ENCODE measurements around the gene SMU1. TPM values are rescaled to one million over a fixed set of nuclear protein-coding genes. Genes with fewer than 3 reads are reported as not detected.
A peak's percentile ranks its signal among the peaks of the same experiment; 100 is the strongest.

The SMU1 gene
- total and polyA plus RNA-seq, 2 of the 13 experiments (the other 11 are each of a cell fraction or from before 2014, with no cell fraction given), result 12.9 to 36.6 TPM

GRCh38 chr9:33025572-33026342 is 50.7 kb downstream of the SMU1 start (continued):
- TF ChIP-seq SNAI1 (CRISPR knock-in tag; IDR thresholded peaks at IDR 0.05; ENCODE audit: borderline replicate concordance) (peak; percentile 57; the same call in 1 of the 2 replicates), NCOA1 (CRISPR knock-in tag; IDR thresholded peaks at IDR 0.05) (0 out of 2 replicates have a peak, but pooled peaks have one; percentile 5), ZFAT (CRISPR knock-in tag; conservative IDR thresholded peaks at IDR 0.05) (no peak), TAF1 (CRISPR knock-in tag; IDR thresholded peaks at IDR 0.05) (no peak), LBX2 (CRISPR knock-in tag; IDR thresholded peaks at IDR 0.05; ENCODE audit: borderline replicate concordance) (no peak), GZF1 (CRISPR knock-in tag; IDR thresholded peaks at IDR 0.05) (no peak), SOX5 (CRISPR knock-in tag; IDR thresholded peaks at IDR 0.05; ENCODE audit: borderline replicate concordance) (no peak), PAWR (CRISPR knock-in tag; IDR thresholded peaks at IDR 0.05; ENCODE audit: borderline replicate concordance) (no peak), ZNF703 (CRISPR knock-in tag; IDR thresholded peaks at IDR 0.05; ENCODE audit: borderline replicate concordance) (no peak; the same call in 1 of the 2 replicates), FOXA1 (IDR thresholded peaks at IDR 0.05) (no peak), FOXA1 (CRISPR knock-in tag; IDR thresholded peaks at IDR 0.05) (peak; percentile 57; the same call in 1 of the 2 replicates), MYNN (CRISPR knock-in tag; IDR thresholded peaks at IDR 0.05; ENCODE audit: low read depth) (no peak), KDM1A (CRISPR knock-in tag; IDR thresholded peaks at IDR 0.05) (no peak), SMARCE1 (IDR thresholded peaks at IDR 0.05; ENCODE audit: borderline replicate concordance) (no peak), ZBTB7A (CRISPR knock-in tag; IDR thresholded peaks at IDR 0.05) (0 out of 2 replicates have a peak, but pooled peaks have one; percentile 18), SCMH1 (CRISPR knock-in tag; IDR thresholded peaks at IDR 0.05; ENCODE audit: borderline replicate concordance) (no peak), ZFP36 (IDR thresholded peaks at IDR 0.05; ENCODE audit: borderline replicate concordance, low read depth, low read length, partially characterized antibody) (no peak), ZNF232 (CRISPR knock-in tag; IDR thresholded peaks at IDR 0.05; ENCODE audit: borderline replicate concordance) (no peak), NFRKB (IDR thresholded peaks at IDR 0.05) (no peak), ZNF136 (CRISPR knock-in tag; IDR thresholded peaks at IDR 0.05; ENCODE audit: low read depth) (no peak), JDP2 (CRISPR knock-in tag; IDR thresholded peaks at IDR 0.05; ENCODE audit: borderline replicate concordance) (no peak; the same call in 1 of the 2 replicates), NFAT5 (CRISPR knock-in tag; IDR thresholded peaks at IDR 0.05) (no peak), PHB2 (IDR thresholded peaks at IDR 0.05; ENCODE audit: partially characterized antibody) (no peak)
